Neural cell (in vitro differentiated cells): ENCODE results near the gene ARL15. TPM values are rescaled to one million over a fixed set of nuclear protein-coding genes. Genes with fewer than 3 reads are reported as not detected.

Experiments
- H2AFZ ChIP-seq: fragments of 200-600, 300-800 bp; sonication (generic), shearing (Covaris generic); 2 replicates; pipeline ENCODE4 v1.6.0; 2014; ENCODE audit warnings: low read depth, mild to moderate bottlenecking, antibody characterized with exemption, low read length, moderate library complexity
- H3F3A ChIP-seq: fragments of 200-600 bp; shearing (Covaris generic); 2 replicates; pipeline ENCODE4 v1.6.1; 2016; ENCODE audit warnings: mild to moderate bottlenecking, moderate library complexity, mixed read lengths, antibody characterized with exemption, low read length; ENCODE audit not compliant: insufficient read depth, poor library complexity, severe bottlenecking
- H3K27ac ChIP-seq: fragments of 200-600, 300-800 bp; sonication (generic), shearing (Covaris generic); 2 replicates; pipeline ENCODE4 v1.5.1; 2014; ENCODE audit warnings: mild to moderate bottlenecking, low read length, moderate library complexity
- H3K27me3 ChIP-seq: fragments of 300-800, 200-600 bp; sonication (generic), shearing (Covaris generic); 2 replicates; pipeline ENCODE4 v1.6.0; 2014; ENCODE audit warnings: mild to moderate bottlenecking, low read depth, low read length, moderate library complexity; ENCODE audit not compliant: insufficient read depth
- H3K36me3 ChIP-seq: fragments of 300-800, 200-600 bp; sonication (generic), shearing (Covaris generic); 2 replicates; pipeline ENCODE4 v1.5.1; 2014; ENCODE audit warnings: mild to moderate bottlenecking, antibody characterized with exemption, low read length, moderate library complexity; ENCODE audit not compliant: insufficient read depth
- H3K4me2 ChIP-seq: fragments of 300-800, 200-600 bp; sonication (generic), shearing (Covaris generic); 2 replicates; pipeline ENCODE4 v1.6.0; 2014; ENCODE audit warnings: mild to moderate bottlenecking, low read length
- H3K4me3 ChIP-seq: fragments of 300-800, 200-600 bp; sonication (generic), shearing (Covaris generic); 2 replicates; pipeline ENCODE4 v1.5.1; 2014; ENCODE audit warnings: mild to moderate bottlenecking, low read length, moderate library complexity
- H3K79me2 ChIP-seq: fragments of 200-600 bp; shearing (Covaris generic); replicated peaks from 2 replicates; pipeline ENCODE4 v1.6.0; 2014; ENCODE audit warnings: mild to moderate bottlenecking, low read length, moderate library complexity; ENCODE audit not compliant: insufficient read depth
- H3K9ac ChIP-seq: fragments of 300-800, 200-600 bp; sonication (generic), shearing (Covaris generic); 2 replicates; pipeline ENCODE4 v1.6.1; 2016; ENCODE audit warnings: mild to moderate bottlenecking, low read length, mixed read lengths
- H3K9me2 ChIP-seq: fragments of 200-600 bp; shearing (Covaris generic); 2 replicates; pipeline ENCODE4 v1.6.1; 2016; ENCODE audit warnings: mild to moderate bottlenecking, low read length, mixed read lengths; ENCODE audit not compliant: insufficient read depth
- H3K9me3 ChIP-seq: fragments of 200-600, 300-800 bp; sonication (generic), shearing (Covaris generic); 2 replicates; pipeline ENCODE4 v1.6.1; 2016; ENCODE audit warnings: mild to moderate bottlenecking, mixed run types, low read length, moderate library complexity, mixed read lengths
- H4K20me1 ChIP-seq: fragments of 200-600 bp; shearing (Covaris generic); 2 replicates; pipeline ENCODE4 v1.6.1; 2016; ENCODE audit warnings: mild to moderate bottlenecking, mixed run types; ENCODE audit not compliant: insufficient read depth
- EP300 ChIP-seq: fragments of 450-650 bp; conservative IDR thresholded peaks from 2 replicates; pipeline ENCODE4 v1.6.1; 2014; ENCODE audit warnings: antibody characterized with exemption, mild to moderate bottlenecking, moderate library complexity; ENCODE audit not compliant: poor library complexity, severe bottlenecking
- EZH2 ChIP-seq: fragments of 200-600, 300-800 bp; shearing (Covaris generic), sonication (generic); IDR thresholded peaks from 2 replicates; pipeline ENCODE4 v1.6.1; 2014; ENCODE audit warnings: antibody characterized with exemption, low read length, borderline replicate concordance, mild to moderate bottlenecking; ENCODE audit not compliant: insufficient read depth, poor library complexity, severe bottlenecking
- MXI1 ChIP-seq: fragments of 450-650 bp; conservative IDR thresholded peaks from 2 replicates; pipeline ENCODE4 v1.6.1; 2014; ENCODE audit warnings: antibody characterized with exemption, mild to moderate bottlenecking; ENCODE audit not compliant: poor library complexity, severe bottlenecking
- POLR2AphosphoS5 ChIP-seq: IDR thresholded peaks from 2 replicates; pipeline ENCODE4 v1.6.1; 2012
- RAD21 ChIP-seq: fragments of 450-650 bp; conservative IDR thresholded peaks from 2 replicates; pipeline ENCODE4 v1.6.1; 2014; ENCODE audit warnings: antibody characterized with exemption, mild to moderate bottlenecking, moderate library complexity
- SMC3 ChIP-seq: fragments of 450-650 bp; conservative IDR thresholded peaks from 2 replicates; pipeline ENCODE4 v1.6.1; 2014; ENCODE audit warnings: antibody characterized with exemption, mild to moderate bottlenecking, moderate library complexity; ENCODE audit not compliant: poor library complexity
- TAF1 ChIP-seq: IDR thresholded peaks from 2 replicates; pipeline ENCODE4 v1.6.1; 2012; ENCODE audit warnings: low read depth
- polyA plus RNA-seq: library from polyadenylated mRNA; depleted of rRNA; stranded (reverse); fragments of >200 nt; gene quantifications from 2 replicates; pipeline ENCODE4 v1.2.3, GENCODE V29; 2014
- TF ChIP-seq, protein P1 (sequence below): IDR thresholded peaks from 2 replicates; pipeline ENCODE4 v1.6.1; 2012; ENCODE audit warnings: borderline replicate concordance
- TF ChIP-seq, protein P2 (sequence below): fragments of 450-650 bp; IDR thresholded peaks from 2 replicates; pipeline ENCODE4 v1.5.1; 2014; ENCODE audit warnings: antibody characterized with exemption, mild to moderate bottlenecking, moderate library complexity; ENCODE audit not compliant: poor library complexity, severe bottlenecking

The ARL15 gene
- polyA plus RNA-seq, 1 donor from 2014 or later: 51.9 TPM

DNA sequence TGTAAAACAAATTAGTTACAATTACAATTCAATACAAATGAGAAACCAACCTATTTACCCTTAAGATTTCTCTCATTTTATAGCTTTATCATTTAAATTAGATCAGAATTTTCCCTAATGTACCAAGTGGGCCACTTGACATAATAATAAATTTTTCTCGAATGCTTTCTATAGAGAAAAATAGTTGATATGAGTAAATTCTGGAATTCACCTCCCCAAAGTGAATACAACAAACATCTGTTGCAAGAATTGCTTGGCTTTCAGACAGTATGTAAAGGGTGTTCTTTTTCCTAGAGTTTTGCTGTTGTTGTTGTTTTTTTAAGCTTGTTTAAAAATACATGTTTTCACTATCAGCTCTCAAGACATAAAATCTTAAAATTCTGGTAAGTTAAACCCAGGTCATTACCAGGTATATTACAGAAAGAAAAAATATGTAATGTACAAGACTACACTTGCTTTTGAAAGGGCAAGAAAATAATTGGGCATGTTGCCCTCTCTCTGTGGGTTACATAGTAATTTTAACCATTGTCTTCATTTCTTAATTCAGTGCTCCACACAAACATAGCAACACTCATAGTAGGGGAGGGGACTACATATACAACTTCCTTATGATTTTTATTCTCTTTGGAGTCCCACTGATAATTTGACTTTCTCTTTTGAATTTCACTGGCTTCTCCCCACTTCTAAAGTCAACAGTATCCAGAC, 200.6 kb downstream of the ARL15 start:
- Histone ChIP-seq H3K79me2 (no peaks in the 10 kb centered on the region), H3K36me3 (no peaks in the 10 kb centered on the region), H2AFZ (no peak overlapping the region), H3K27me3 (no peaks in the 10 kb centered on the region), H3K4me2 (no peak overlapping the region), H4K20me1 (no peaks in the 10 kb centered on the region), H3K9me3 (no peaks in the 10 kb centered on the region), H3K27ac (no peak overlapping the region), H3K9ac (no peak overlapping the region), H3K9me2 (no peaks in the 10 kb centered on the region), H3F3A (no peaks in the 10 kb centered on the region), H3K4me3 (no peak overlapping the region)
- TF ChIP-seq MXI1 (no peak), RAD21 (no peak), EZH2 (no peak), SMC3 (no peak), POLR2AphosphoS5 (no peak), EP300 (no peak), TAF1 (no peak)
- TF ChIP-seq, protein P1, sequence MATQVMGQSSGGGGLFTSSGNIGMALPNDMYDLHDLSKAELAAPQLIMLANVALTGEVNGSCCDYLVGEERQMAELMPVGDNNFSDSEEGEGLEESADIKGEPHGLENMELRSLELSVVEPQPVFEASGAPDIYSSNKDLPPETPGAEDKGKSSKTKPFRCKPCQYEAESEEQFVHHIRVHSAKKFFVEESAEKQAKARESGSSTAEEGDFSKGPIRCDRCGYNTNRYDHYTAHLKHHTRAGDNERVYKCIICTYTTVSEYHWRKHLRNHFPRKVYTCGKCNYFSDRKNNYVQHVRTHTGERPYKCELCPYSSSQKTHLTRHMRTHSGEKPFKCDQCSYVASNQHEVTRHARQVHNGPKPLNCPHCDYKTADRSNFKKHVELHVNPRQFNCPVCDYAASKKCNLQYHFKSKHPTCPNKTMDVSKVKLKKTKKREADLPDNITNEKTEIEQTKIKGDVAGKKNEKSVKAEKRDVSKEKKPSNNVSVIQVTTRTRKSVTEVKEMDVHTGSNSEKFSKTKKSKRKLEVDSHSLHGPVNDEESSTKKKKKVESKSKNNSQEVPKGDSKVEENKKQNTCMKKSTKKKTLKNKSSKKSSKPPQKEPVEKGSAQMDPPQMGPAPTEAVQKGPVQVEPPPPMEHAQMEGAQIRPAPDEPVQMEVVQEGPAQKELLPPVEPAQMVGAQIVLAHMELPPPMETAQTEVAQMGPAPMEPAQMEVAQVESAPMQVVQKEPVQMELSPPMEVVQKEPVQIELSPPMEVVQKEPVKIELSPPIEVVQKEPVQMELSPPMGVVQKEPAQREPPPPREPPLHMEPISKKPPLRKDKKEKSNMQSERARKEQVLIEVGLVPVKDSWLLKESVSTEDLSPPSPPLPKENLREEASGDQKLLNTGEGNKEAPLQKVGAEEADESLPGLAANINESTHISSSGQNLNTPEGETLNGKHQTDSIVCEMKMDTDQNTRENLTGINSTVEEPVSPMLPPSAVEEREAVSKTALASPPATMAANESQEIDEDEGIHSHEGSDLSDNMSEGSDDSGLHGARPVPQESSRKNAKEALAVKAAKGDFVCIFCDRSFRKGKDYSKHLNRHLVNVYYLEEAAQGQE: no peak
- TF ChIP-seq, protein P2, sequence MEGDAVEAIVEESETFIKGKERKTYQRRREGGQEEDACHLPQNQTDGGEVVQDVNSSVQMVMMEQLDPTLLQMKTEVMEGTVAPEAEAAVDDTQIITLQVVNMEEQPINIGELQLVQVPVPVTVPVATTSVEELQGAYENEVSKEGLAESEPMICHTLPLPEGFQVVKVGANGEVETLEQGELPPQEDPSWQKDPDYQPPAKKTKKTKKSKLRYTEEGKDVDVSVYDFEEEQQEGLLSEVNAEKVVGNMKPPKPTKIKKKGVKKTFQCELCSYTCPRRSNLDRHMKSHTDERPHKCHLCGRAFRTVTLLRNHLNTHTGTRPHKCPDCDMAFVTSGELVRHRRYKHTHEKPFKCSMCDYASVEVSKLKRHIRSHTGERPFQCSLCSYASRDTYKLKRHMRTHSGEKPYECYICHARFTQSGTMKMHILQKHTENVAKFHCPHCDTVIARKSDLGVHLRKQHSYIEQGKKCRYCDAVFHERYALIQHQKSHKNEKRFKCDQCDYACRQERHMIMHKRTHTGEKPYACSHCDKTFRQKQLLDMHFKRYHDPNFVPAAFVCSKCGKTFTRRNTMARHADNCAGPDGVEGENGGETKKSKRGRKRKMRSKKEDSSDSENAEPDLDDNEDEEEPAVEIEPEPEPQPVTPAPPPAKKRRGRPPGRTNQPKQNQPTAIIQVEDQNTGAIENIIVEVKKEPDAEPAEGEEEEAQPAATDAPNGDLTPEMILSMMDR: no peak

DNA sequence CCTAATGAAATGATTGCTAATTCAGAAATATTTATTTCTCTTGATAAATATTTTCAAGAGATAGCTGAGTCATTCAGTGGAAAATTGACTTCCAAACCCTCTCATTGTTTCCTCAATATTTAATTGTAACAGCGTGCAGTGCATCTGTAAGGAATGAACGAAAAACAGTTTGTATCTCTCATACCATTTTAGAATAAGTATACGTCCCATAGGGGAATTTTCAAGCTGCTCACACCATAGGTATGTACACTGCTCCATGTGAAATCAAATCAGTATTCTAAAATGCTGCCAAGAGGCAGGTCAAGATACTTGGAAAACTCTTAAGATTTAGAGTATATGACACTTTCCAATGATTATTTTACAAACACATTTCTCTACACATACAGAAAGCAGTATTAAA, 202.2 kb downstream of the ARL15 start:
- no peak overlapping the region for H3K9ac ChIP-seq
- H3F3A ChIP-seq: no peaks in the 10 kb centered on the region
- H3K79me2 ChIP-seq: no peaks in the 10 kb centered on the region
- H3K4me3 ChIP-seq: no peak overlapping the region
- H4K20me1 ChIP-seq: no peaks in the 10 kb centered on the region
- H3K27me3 ChIP-seq: no peaks in the 10 kb centered on the region
- TF ChIP-seq EP300 (no peak), EZH2 (no peak), TAF1 (no peak), POLR2AphosphoS5 (no peak), SMC3 (no peak), RAD21 (no peak), MXI1 (no peak)
- TF ChIP-seq, protein P2: no peak
- TF ChIP-seq, protein P1: no peak
- H3K9me2 ChIP-seq: no peaks in the 10 kb centered on the region
- no peaks in the 10 kb centered on the region for H3K36me3 ChIP-seq
- H3K27ac ChIP-seq: no peak overlapping the region
- H3K4me2 ChIP-seq: no peak overlapping the region
- no peak overlapping the region for H2AFZ ChIP-seq
- no peaks in the 10 kb centered on the region for H3K9me3 ChIP-seq
